H1 (cell line): ENCODE measurements around the gene SGMS1. TPM values are rescaled to one million over a fixed set of nuclear protein-coding genes. Genes with fewer than 3 reads are reported as not detected.

ENCODE experiments used
- CTCF ChIA-PET: fragments of 300-600 bp; sonication (Branson Sonifier 250); formaldehyde crosslinking; loops from one replicate; lab custom pipeline; 2021; ENCODE audit not compliant: partially characterized antibody; lab: Charles Lee
- POLR2A ChIA-PET: fragments of 300-600 bp; sonication (Branson Sonifier 250); formaldehyde crosslinking; loops from one replicate; lab custom pipeline; 2021; ENCODE audit warnings: inconsistent platforms; ENCODE audit not compliant: partially characterized antibody; lab: Charles Lee
- DNase-seq, 2 experiments: peaks; one replicate each; pipeline versions ENCODE4 v3.0.0 to v3.0.0-alpha.2; 2010 to 2022; ENCODE audit warnings: low spot score in 2 of 2, low read depth in 1 of 2, mixed read lengths in 1 of 2
- FAIRE-seq: peaks from 2 replicates; lab custom pipeline; 2011; peaks lifted over from hg19 to GRCh38; lab: Jason Lieb, UNC
- H2AFZ ChIP-seq: 2 replicates; pipeline ENCODE4 v1.8.1; 2012; ENCODE audit warnings: low read length, inconsistent platforms
- H2AK5ac ChIP-seq: 2 replicates; pipeline ENCODE4 v1.6.1; 2013; ENCODE audit warnings: low read depth, low read length
- H2BK120ac ChIP-seq: replicated peaks from 2 replicates; pipeline ENCODE3; 2013; ENCODE audit warnings: low read depth, low read length, inconsistent platforms
- H2BK12ac ChIP-seq: 2 replicates; pipeline ENCODE4 v1.6.1; 2013; ENCODE audit warnings: low read depth, low read length
- H2BK15ac ChIP-seq: 2 replicates; pipeline ENCODE4 v1.6.1; 2013; ENCODE audit warnings: low read length
- H2BK20ac ChIP-seq: 2 replicates; pipeline ENCODE4 v1.6.1; 2013; ENCODE audit warnings: low read length
- H2BK5ac ChIP-seq: 2 replicates; pipeline ENCODE4 v1.6.1; 2013; ENCODE audit warnings: low read depth, low read length
- H3K14ac ChIP-seq: 2 replicates; pipeline ENCODE4 v1.6.1; 2013; ENCODE audit warnings: inconsistent platforms; ENCODE audit not compliant: insufficient read length
- H3K18ac ChIP-seq: 2 replicates; pipeline ENCODE4 v1.6.1; 2013; ENCODE audit warnings: low read length; ENCODE audit errors: extremely low read depth
- H3K23ac ChIP-seq: 2 replicates; pipeline ENCODE4 v1.6.1; 2013; ENCODE audit warnings: inconsistent platforms; ENCODE audit not compliant: insufficient read length
- H3K23me2 ChIP-seq: 2 replicates; pipeline ENCODE4 v1.6.1; 2013; ENCODE audit warnings: low read depth, low read length
- H3K27ac ChIP-seq: 2 replicates; pipeline ENCODE4 v1.6.1; 2011; ENCODE audit warnings: low read depth, low read length, inconsistent platforms
- H3K27me3 ChIP-seq, 4 experiments: replicated peaks in 1 of 4; 1 replicate in 1 of 4; 2 replicates in 3 of 4; pipeline versions ENCODE4 v1.6.1 to v1.8.1; 2011 to 2013; ENCODE audit warnings: low read length in 3 of 4, mild to moderate bottlenecking in 3 of 4, inconsistent platforms in 2 of 4, mixed read lengths in 2 of 4, moderate library complexity in 1 of 4; ENCODE audit not compliant: control insufficient read depth in 3 of 4, insufficient read depth in 3 of 4; ENCODE audit errors: extremely low read depth in 1 of 4
- H3K36me3 ChIP-seq, 4 experiments: 2 replicates each; pipeline versions ENCODE4 v1.6.1 to v1.8.1; 2011 to 2013; ENCODE audit warnings: mild to moderate bottlenecking in 4 of 4, low read length in 3 of 4, moderate library complexity in 2 of 4, control low read depth in 1 of 4, inconsistent platforms in 1 of 4; ENCODE audit not compliant: insufficient read depth in 4 of 4, control insufficient read depth in 2 of 4
- H3K4ac ChIP-seq: replicated peaks from 2 replicates; pipeline ENCODE3; 2013; ENCODE audit warnings: low read length, low read depth, mixed read lengths, inconsistent platforms; ENCODE audit not compliant: insufficient read length
- H3K4me1 ChIP-seq, 4 experiments: replicated peaks in 1 of 4; 1 replicate in 1 of 4; 2 replicates in 3 of 4; pipeline versions ENCODE4 v1.6.1 to v1.8.1; 2011 to 2013; ENCODE audit warnings: low read length in 3 of 4, inconsistent platforms in 2 of 4, mixed read lengths in 1 of 4; ENCODE audit not compliant: insufficient read depth in 4 of 4, control insufficient read depth in 3 of 4
- H3K4me2 ChIP-seq, 2 experiments: 2 replicates each; pipeline versions ENCODE4 v1.6.1 to v1.8.1; 2011 to 2013; ENCODE audit warnings: low read depth in 2 of 2, low read length in 2 of 2, control low read depth in 1 of 2, inconsistent platforms in 1 of 2, mild to moderate bottlenecking in 1 of 2; ENCODE audit not compliant: insufficient read depth in 1 of 2
- H3K4me3 ChIP-seq, 4 experiments: fragments of 200-600, 300-600 bp in 1 of 4; sonication (generic), shearing (Covaris generic), sonication (Bioruptor Twin) in 1 of 4; 2 replicates each; pipeline versions ENCODE4 v1.5.1 to v1.8.1; 2011 to 2016; ENCODE audit warnings: low read length in 4 of 4, low read depth in 3 of 4, control low read depth in 2 of 4, inconsistent platforms in 2 of 4, mild to moderate bottlenecking in 2 of 4, mixed read lengths in 1 of 4, moderate library complexity in 1 of 4; ENCODE audit not compliant: insufficient read depth in 2 of 4; ENCODE audit errors: extremely low read depth in 1 of 4
- H3K56ac ChIP-seq: replicated peaks from 2 replicates; pipeline ENCODE3; 2013; ENCODE audit warnings: low read depth, mild to moderate bottlenecking, mixed read lengths, low read length, inconsistent platforms; ENCODE audit not compliant: insufficient read length
- H3K79me1 ChIP-seq: 2 replicates; pipeline ENCODE4 v1.6.1; 2013; ENCODE audit warnings: low read depth, low read length, control low read depth
- H3K79me2 ChIP-seq, 2 experiments: 2 replicates each; pipeline versions ENCODE4 v1.6.1 to v1.8.1; 2012 to 2013; ENCODE audit warnings: low read length in 2 of 2, mild to moderate bottlenecking in 2 of 2, inconsistent platforms in 1 of 2; ENCODE audit not compliant: insufficient read depth in 2 of 2, control insufficient read depth in 1 of 2
- H3K9ac ChIP-seq, 4 experiments: replicated peaks in 1 of 4; 1 replicate in 1 of 4; 2 replicates in 3 of 4; pipeline versions ENCODE4 v1.6.1 to v1.8.1; 2011 to 2013; ENCODE audit warnings: low read depth in 3 of 4, low read length in 3 of 4, control low read depth in 2 of 4, mild to moderate bottlenecking in 2 of 4, moderate library complexity in 2 of 4, inconsistent platforms in 1 of 4; ENCODE audit errors: extremely low read depth in 1 of 4
- H3K9me3 ChIP-seq, 2 experiments: 2 replicates each; pipeline versions ENCODE4 v1.6.1 to v1.8.1; 2012 to 2013; ENCODE audit warnings: mild to moderate bottlenecking in 2 of 2, moderate library complexity in 2 of 2, control low read depth in 1 of 2, inconsistent platforms in 1 of 2, low read depth in 1 of 2, low read length in 1 of 2, mixed read lengths in 1 of 2; ENCODE audit not compliant: insufficient read depth in 2 of 2
- H4K20me1 ChIP-seq, 2 experiments: replicated peaks in 1 of 2; 2 replicates each; pipeline versions ENCODE3 to v1.8.1; 2011 to 2013; ENCODE audit warnings: inconsistent platforms in 2 of 2, low read length in 2 of 2, mild to moderate bottlenecking in 1 of 2; ENCODE audit not compliant: insufficient read depth in 2 of 2, control insufficient read depth in 1 of 2
- H4K5ac ChIP-seq: 2 replicates; pipeline ENCODE4 v1.6.1; 2013; ENCODE audit warnings: low read length, low read depth, mixed read lengths, inconsistent platforms; ENCODE audit not compliant: insufficient read length
- H4K8ac ChIP-seq: 2 replicates; pipeline ENCODE4 v1.8.0; 2013; ENCODE audit warnings: mild to moderate bottlenecking, moderate library complexity, low read length, inconsistent platforms; ENCODE audit not compliant: insufficient read depth; ENCODE audit errors: extremely low read depth
- H4K91ac ChIP-seq: replicated peaks from 2 replicates; pipeline ENCODE3; 2013; ENCODE audit warnings: low read length, mixed read lengths, inconsistent platforms; ENCODE audit not compliant: insufficient read length
- CEBPB ChIP-seq: IDR thresholded peaks from 2 replicates; pipeline ENCODE4 v1.6.1; 2012; ENCODE audit warnings: low read depth, low read length
- CREB1 ChIP-seq: IDR thresholded peaks from 2 replicates; pipeline ENCODE4 v1.6.1; 2012; ENCODE audit warnings: inconsistent platforms
- CTBP2 ChIP-seq: IDR thresholded peaks from 2 replicates; pipeline ENCODE4 v1.7.0; 2011; ENCODE audit warnings: borderline replicate concordance, mild to moderate bottlenecking, moderate library complexity, mixed read lengths, low read length; ENCODE audit not compliant: insufficient read depth, insufficient read length
- GTF2F1 ChIP-seq: IDR thresholded peaks from 2 replicates; pipeline ENCODE4 v1.6.1; 2012; ENCODE audit warnings: low read depth, low read length, improper control_type of control experiment, borderline replicate concordance
- HDAC6 ChIP-seq: IDR thresholded peaks from one replicate; pipeline ENCODE4 v1.7.1; 2012; ENCODE audit warnings: low read depth, mild to moderate bottlenecking, inconsistent platforms, low read length, moderate library complexity
- KDM4A ChIP-seq: IDR thresholded peaks from one replicate; pipeline ENCODE4 v1.7.1; 2012; ENCODE audit warnings: low read depth, mild to moderate bottlenecking, moderate library complexity, low read length, inconsistent platforms; ENCODE audit not compliant: severe bottlenecking
- KDM5A ChIP-seq: fragments of 200-600 bp; IDR thresholded peaks from 2 replicates; pipeline ENCODE4 v1.7.1; 2012; ENCODE audit warnings: mild to moderate bottlenecking, low read length, inconsistent platforms, mixed read lengths
- POU5F1 ChIP-seq: IDR thresholded peaks from 2 replicates; pipeline ENCODE4 v1.6.1; 2011; ENCODE audit warnings: low read depth, mild to moderate bottlenecking, low read length, moderate library complexity
- RAD21 ChIP-seq, 2 experiments: IDR thresholded peaks in 1 of 2; conservative IDR thresholded peaks in 1 of 2; 2 replicates each; pipeline ENCODE4 v1.6.1; 2011; ENCODE audit warnings: low read depth in 2 of 2, low read length in 2 of 2, improper control_type of control experiment in 1 of 2, inconsistent platforms in 1 of 2, mild to moderate bottlenecking in 1 of 2, moderate library complexity in 1 of 2
- RXRA ChIP-seq: IDR thresholded peaks from 2 replicates; pipeline ENCODE4 v1.6.1; 2011; ENCODE audit warnings: low read depth, mild to moderate bottlenecking, low read length, moderate library complexity; ENCODE audit not compliant: insufficient read depth
- SAP30 ChIP-seq: fragments of 300-600 bp; sonication (generic); IDR thresholded peaks from 2 replicates; pipeline ENCODE4 v1.7.1; 2012; ENCODE audit warnings: low read length, moderate library complexity, mild to moderate bottlenecking, inconsistent platforms; ENCODE audit not compliant: insufficient read depth, insufficient replicate concordance
- SP2 ChIP-seq: IDR thresholded peaks from 2 replicates; pipeline ENCODE4 v1.6.1; 2012; ENCODE audit warnings: mild to moderate bottlenecking, low read length, inconsistent platforms
- TAF1 ChIP-seq: IDR thresholded peaks from 2 replicates; pipeline ENCODE4 v1.6.1; 2011; ENCODE audit warnings: mild to moderate bottlenecking, low read depth, low read length
- ZNF274 ChIP-seq: IDR thresholded peaks from 2 replicates; pipeline ENCODE4 v1.7.0; 2012; ENCODE audit warnings: low read length, borderline replicate concordance; ENCODE audit errors: extremely low read depth
- WGBS, 2 experiments: shearing (Covaris generic) in 1 of 2; methylation state at CpG; one replicate each; pipeline versions ENCODE4 v1.1.6 to v1.1.7; 2013 to 2015; ENCODE audit warnings: low lambda C conversion rate in 2 of 2, mixed read lengths in 2 of 2, inconsistent platforms in 1 of 2, low coverage in 1 of 2, missing lambda C conversion rate in 1 of 2; ENCODE audit not compliant: insufficient replicate concordance in 2 of 2, insufficient coverage in 1 of 2, insufficient read length in 1 of 2; ENCODE audit errors: extremely low coverage in 1 of 2, missing lambda C conversion rate in 1 of 2; 5-methylcytosine and 5-hydroxymethylcytosine counted together
- polyA plus RNA-seq, 7 experiments: library from polyadenylated mRNA; depleted of rRNA in 3 of 7; stranded (reverse) in 5 of 7; unstranded in 2 of 7; fragments of >200 nt in 5 of 7; fragments of 200-250 nt in 2 of 7; gene quantifications; 1 replicate in 5 of 7; 2 replicates in 1 of 7; 4 replicates in 1 of 7; pipeline versions ENCODE4 v1.2.1 to v1.2.3, GENCODE V29; 2011 to 2013; ENCODE audit warnings: missing spikeins in 2 of 7, mixed read lengths in 2 of 7
- total RNA-seq: library from RNA; stranded (reverse); fragmentation: NEBNext Ultra II Directional; extraction: Animal tissue kit (Norgen Biotek cat#: 25700); gene quantifications from 2 replicates; pipeline ENCODE4 v1.2.1, GENCODE V29; 2021

SGMS1 gene
- total and polyA plus RNA-seq, 2 of the 8 experiments (the other 6 are each of a cell fraction or from before 2014, with no cell fraction given), result 6.0 to 15.6 TPM

DNA sequence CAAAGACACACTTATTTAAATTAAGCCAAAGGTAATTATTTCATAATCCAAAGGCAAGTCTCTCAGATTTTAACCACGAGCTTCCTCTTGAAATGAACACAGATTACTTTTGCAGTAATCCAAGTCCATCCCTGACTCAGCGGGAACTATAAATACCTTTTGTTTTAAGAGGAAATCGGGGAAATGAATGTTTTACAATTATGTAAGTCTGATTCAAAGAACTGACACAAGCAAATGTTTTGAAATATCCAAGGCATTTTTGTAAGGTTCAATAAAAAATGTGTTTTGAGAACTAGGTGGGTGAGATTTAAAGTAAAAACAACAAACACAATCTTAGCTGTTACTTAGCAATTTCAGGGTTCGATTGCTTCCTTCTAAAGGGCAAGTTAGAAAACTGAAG, 192.6 kb downstream of the SGMS1 start:
- Histone ChIP-seq H2BK12ac (no peak overlapping the region), H3K79me1 (no peaks in the 10 kb centered on the region), H3K79me2 (no peaks in the 10 kb centered on the region), H3K4ac (no peak overlapping the region), H3K14ac (no peak overlapping the region), H3K27ac (no peak overlapping the region), H4K91ac (no peak overlapping the region), H2BK15ac (no peak overlapping the region), H3K4me1 (peaks cover 0 to 6% (median 3%) of the 10 kb centered on the region in 4 experiments; a peak in 4 of 7 replicates), H4K5ac (no peak overlapping the region), H3K9ac (no peak overlapping the region), H2BK20ac (no peak overlapping the region), H3K23ac (no peak overlapping the region), H2AFZ (no peak overlapping the region), H3K18ac (no peak overlapping the region), H3K56ac (no peak overlapping the region), H2BK5ac (no peak overlapping the region), H4K20me1 (no peaks in the 10 kb centered on the region), H3K36me3 (no peaks in the 10 kb centered on the region), H3K4me3 (no peak overlapping the region), H3K4me2 (no peak overlapping the region), H3K27me3 (no peaks in the 10 kb centered on the region), H3K23me2 (no peaks in the 10 kb centered on the region), H2AK5ac (no peak overlapping the region), H3K9me3 (no peaks in the 10 kb centered on the region), H4K8ac (no peak overlapping the region), H2BK120ac (no peak overlapping the region)
- DNase-seq (no peak), FAIRE-seq (peak; percentile 55)
- ChIA-PET CTCF (interaction anchor here (1.7 kb wide), 1 partner anchor 30 kb away, joined by 3 read pairs; no protein-coding TSS in a partner anchor), POLR2A (no interaction called here)
- WGBS, 2 experiments, result 83% methylated on average over 4 of the region's 4 CpGs; no CpG with 5 or more reads in 1 of the 2 experiments
- TF ChIP-seq CTBP2 (no peak), KDM5A (no peak), RXRA (no peak), CEBPB (no peak), ZNF274 (no peak), TAF1 (no peak), CREB1 (no peak), SP2 (no peak), HDAC6 (no peak), GTF2F1 (no peak), POU5F1 (no peak), SAP30 (no peak), RAD21 (IDR thresholded peaks at IDR 0.05 in 1 of 2, conservative IDR thresholded peaks at IDR 0.05 in 1 of 2; ENCODE audit: low read depth in 2 of 2, low read length in 2 of 2) (no peak), KDM4A (no peak)
